Measurements from ENCODE around the gene WSCD2. TPM values are rescaled to one million over a fixed set of nuclear protein-coding genes. Genes with fewer than 3 reads are reported as not detected.

WSCD2 gene
- polyA plus RNA-seq, 3 donors, result not detected

DNA sequence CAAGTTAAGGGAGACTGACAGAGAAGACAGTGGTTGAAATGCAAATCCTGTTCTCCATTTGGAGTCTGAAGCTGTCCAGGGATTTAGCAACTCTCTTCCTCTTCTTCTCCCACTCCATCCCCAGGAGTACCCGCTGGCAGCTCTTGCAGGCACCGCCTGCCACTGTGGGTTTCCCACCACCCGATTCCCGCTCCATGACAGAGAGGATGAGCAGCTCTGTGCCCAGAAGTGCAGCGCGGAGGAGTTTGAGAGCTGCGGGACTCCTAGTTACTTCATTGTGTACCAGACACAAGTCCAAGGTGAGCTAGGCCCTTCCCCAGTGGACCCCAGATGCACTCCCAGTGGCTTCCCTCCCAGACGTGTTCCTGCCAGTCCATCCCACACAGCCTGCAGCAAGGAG lies 97.8 kb downstream of the WSCD2 start:
- H3K4me2 ChIP-seq (replicated peaks; ENCODE audit: extremely low read depth, low read length, poor library complexity, severe bottlenecking), result no peak overlapping the region
- no peaks in the 10 kb centered on the region for H3K36me3 ChIP-seq (replicated peaks in 1 of 2; ENCODE audit: control insufficient read depth in 1 of 2, insufficient read depth in 2 of 2, low read length in 2 of 2)
- H3K4me3 ChIP-seq (replicated peaks in 1 of 3; ENCODE audit: low read depth in 2 of 3, low read length in 3 of 3), result no peak overlapping the region
- H3K27ac Mint-ChIP-seq, result no peak overlapping the region
- no peak for DNase-seq
- H3K27me3 Mint-ChIP-seq (ENCODE audit: low read depth in 3 of 3), result peaks cover 2 to 10% (median 7%) of the 10 kb centered on the region in 3 donors
- H3K4me1 ChIP-seq (ENCODE audit: control insufficient read depth in 1 of 2, insufficient read depth in 2 of 2, low read length in 2 of 2), result no peaks in the 10 kb centered on the region
- H3K36me3 Mint-ChIP-seq, result no peaks in the 10 kb centered on the region
- TF ChIP-seq, protein P1, sequence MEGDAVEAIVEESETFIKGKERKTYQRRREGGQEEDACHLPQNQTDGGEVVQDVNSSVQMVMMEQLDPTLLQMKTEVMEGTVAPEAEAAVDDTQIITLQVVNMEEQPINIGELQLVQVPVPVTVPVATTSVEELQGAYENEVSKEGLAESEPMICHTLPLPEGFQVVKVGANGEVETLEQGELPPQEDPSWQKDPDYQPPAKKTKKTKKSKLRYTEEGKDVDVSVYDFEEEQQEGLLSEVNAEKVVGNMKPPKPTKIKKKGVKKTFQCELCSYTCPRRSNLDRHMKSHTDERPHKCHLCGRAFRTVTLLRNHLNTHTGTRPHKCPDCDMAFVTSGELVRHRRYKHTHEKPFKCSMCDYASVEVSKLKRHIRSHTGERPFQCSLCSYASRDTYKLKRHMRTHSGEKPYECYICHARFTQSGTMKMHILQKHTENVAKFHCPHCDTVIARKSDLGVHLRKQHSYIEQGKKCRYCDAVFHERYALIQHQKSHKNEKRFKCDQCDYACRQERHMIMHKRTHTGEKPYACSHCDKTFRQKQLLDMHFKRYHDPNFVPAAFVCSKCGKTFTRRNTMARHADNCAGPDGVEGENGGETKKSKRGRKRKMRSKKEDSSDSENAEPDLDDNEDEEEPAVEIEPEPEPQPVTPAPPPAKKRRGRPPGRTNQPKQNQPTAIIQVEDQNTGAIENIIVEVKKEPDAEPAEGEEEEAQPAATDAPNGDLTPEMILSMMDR (IDR thresholded peaks at IDR 0.05), result no peak
- no peak overlapping the region for H3K9ac ChIP-seq (ENCODE audit: insufficient read depth, low read length, poor library complexity, severe bottlenecking)
- intact Hi-C loops (cut with micrococcal nuclease), result no loop called here
- H4K20me1 ChIP-seq (ENCODE audit: insufficient read depth, low read length), result no peaks in the 10 kb centered on the region
- peaks cover 0 to 5% of the 10 kb centered on the region in 2 donors for H3K27me3 ChIP-seq (ENCODE audit: control insufficient read depth in 2 of 2, insufficient read depth in 2 of 2, low read length in 2 of 2)
- H2AFZ ChIP-seq (ENCODE audit: insufficient read depth, low read depth, low read length, poor library complexity, severe bottlenecking), result no peak overlapping the region
- H3K27ac ChIP-seq (ENCODE audit: low read depth in 1 of 2, low read length in 2 of 2), result no peak overlapping the region
- no peaks in the 10 kb centered on the region for H3K4me1 Mint-ChIP-seq
- H3K9me3 Mint-ChIP-seq, result no peaks in the 10 kb centered on the region
- 95% methylated on average over 8 of the region's 8 CpGs for WGBS (ENCODE audit: insufficient coverage)
- no peaks in the 10 kb centered on the region for H3K79me2 ChIP-seq (ENCODE audit: insufficient read depth, low read length)
- no peak overlapping the region for H3K4me3 Mint-ChIP-seq
- no peaks in the 10 kb centered on the region for H3K9me3 ChIP-seq (replicated peaks in 1 of 2; ENCODE audit: control insufficient read depth in 1 of 2, insufficient read depth in 1 of 2, low read length in 2 of 2)

DNA sequence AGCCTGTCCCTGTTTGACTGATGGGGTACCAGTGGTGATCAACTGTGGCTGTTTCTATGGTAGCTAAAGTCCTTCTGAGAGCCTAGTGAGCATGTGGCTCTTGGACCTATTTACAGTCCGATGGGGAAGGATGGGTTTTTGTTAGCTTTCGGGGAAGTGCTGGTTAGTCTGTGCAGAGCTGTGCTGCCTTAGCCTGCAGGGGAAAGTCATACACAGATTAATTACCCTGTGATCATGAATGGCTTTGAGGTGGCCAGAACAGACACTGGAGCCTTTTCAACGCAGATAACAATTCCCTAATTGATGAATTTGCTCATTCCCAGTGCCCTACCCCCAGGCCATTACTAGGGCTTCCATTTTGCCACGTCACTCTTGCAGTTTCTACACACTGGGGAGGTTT lies 99.7 kb downstream of the WSCD2 start:
- H3K36me3 Mint-ChIP-seq, result no peaks in the 10 kb centered on the region
- Histone ChIP-seq H3K4me2 (replicated peaks; ENCODE audit: extremely low read depth, low read length, poor library complexity, severe bottlenecking) (no peak overlapping the region), H3K4me1 (ENCODE audit: control insufficient read depth in 1 of 2, insufficient read depth in 2 of 2, low read length in 2 of 2) (no peaks in the 10 kb centered on the region), H3K36me3 (replicated peaks in 1 of 2; ENCODE audit: control insufficient read depth in 1 of 2, insufficient read depth in 2 of 2, low read length in 2 of 2) (no peaks in the 10 kb centered on the region), H3K9me3 (replicated peaks in 1 of 2; ENCODE audit: control insufficient read depth in 1 of 2, insufficient read depth in 1 of 2, low read length in 2 of 2) (no peaks in the 10 kb centered on the region), H3K27ac (ENCODE audit: low read depth in 1 of 2, low read length in 2 of 2) (no peak overlapping the region), H3K27me3 (ENCODE audit: control insufficient read depth in 2 of 2, insufficient read depth in 2 of 2, low read length in 2 of 2) (peaks cover 4 to 5% of the 10 kb centered on the region in 2 donors), H3K4me3 (replicated peaks in 1 of 3; ENCODE audit: low read depth in 2 of 3, low read length in 3 of 3) (no peak overlapping the region), H3K9ac (ENCODE audit: insufficient read depth, low read length, poor library complexity, severe bottlenecking) (no peak overlapping the region), H4K20me1 (ENCODE audit: insufficient read depth, low read length) (no peaks in the 10 kb centered on the region), H2AFZ (ENCODE audit: insufficient read depth, low read depth, low read length, poor library complexity, severe bottlenecking) (no peak overlapping the region), H3K79me2 (ENCODE audit: insufficient read depth, low read length) (no peaks in the 10 kb centered on the region)
- H3K27ac Mint-ChIP-seq, result no peak overlapping the region
- no peaks in the 10 kb centered on the region for H3K9me3 Mint-ChIP-seq
- DNase-seq, result no peak
- intact Hi-C loops (cut with micrococcal nuclease), result no loop called here
- 73% methylated on average over 3 of the region's 4 CpGs for WGBS (ENCODE audit: insufficient coverage)
- no peaks in the 10 kb centered on the region for H3K4me1 Mint-ChIP-seq
- TF ChIP-seq, protein P1 (IDR thresholded peaks at IDR 0.05), result no peak
- peaks cover 7 to 11% (median 11%) of the 10 kb centered on the region in 3 donors for H3K27me3 Mint-ChIP-seq (ENCODE audit: low read depth in 3 of 3)
- no peak overlapping the region for H3K4me3 Mint-ChIP-seq
